ENCODE results near the gene DYNLRB2.

Gene DYNLRB2

DNA sequence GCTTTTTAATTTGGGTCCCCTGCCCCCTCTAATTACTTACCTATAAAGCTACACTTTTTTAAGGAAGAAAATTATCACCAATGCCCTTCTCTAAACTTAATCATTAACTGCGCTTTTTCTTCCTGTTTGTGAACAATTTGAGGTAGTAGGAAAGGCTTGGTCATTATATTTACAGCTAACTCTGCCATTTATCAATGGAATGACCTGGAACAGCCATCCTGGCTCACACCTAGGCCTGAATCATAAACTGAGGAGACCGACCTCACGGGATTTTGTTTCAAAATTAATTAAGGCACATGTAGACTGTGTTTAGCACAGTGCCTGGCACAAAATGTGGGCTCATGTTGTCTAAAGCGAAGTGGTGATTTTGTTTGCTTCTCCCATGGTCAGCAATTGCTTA, 15.4 kb upstream of the DYNLRB2 start:
- no peak overlapping the region for H3K4me3 ChIP-seq (ENCODE audit: low read depth, low read length)
- no peak for DNase-seq (ENCODE audit: low read depth, low spot score)
- TF ChIP-seq, protein P1, sequence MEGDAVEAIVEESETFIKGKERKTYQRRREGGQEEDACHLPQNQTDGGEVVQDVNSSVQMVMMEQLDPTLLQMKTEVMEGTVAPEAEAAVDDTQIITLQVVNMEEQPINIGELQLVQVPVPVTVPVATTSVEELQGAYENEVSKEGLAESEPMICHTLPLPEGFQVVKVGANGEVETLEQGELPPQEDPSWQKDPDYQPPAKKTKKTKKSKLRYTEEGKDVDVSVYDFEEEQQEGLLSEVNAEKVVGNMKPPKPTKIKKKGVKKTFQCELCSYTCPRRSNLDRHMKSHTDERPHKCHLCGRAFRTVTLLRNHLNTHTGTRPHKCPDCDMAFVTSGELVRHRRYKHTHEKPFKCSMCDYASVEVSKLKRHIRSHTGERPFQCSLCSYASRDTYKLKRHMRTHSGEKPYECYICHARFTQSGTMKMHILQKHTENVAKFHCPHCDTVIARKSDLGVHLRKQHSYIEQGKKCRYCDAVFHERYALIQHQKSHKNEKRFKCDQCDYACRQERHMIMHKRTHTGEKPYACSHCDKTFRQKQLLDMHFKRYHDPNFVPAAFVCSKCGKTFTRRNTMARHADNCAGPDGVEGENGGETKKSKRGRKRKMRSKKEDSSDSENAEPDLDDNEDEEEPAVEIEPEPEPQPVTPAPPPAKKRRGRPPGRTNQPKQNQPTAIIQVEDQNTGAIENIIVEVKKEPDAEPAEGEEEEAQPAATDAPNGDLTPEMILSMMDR (IDR thresholded peaks at IDR 0.05; ENCODE audit: low read depth, low read length), result no peak
- in situ Hi-C loops (cut with HindIII; ENCODE audit: low sequenced_read_pairs), result no loop called here

DNA sequence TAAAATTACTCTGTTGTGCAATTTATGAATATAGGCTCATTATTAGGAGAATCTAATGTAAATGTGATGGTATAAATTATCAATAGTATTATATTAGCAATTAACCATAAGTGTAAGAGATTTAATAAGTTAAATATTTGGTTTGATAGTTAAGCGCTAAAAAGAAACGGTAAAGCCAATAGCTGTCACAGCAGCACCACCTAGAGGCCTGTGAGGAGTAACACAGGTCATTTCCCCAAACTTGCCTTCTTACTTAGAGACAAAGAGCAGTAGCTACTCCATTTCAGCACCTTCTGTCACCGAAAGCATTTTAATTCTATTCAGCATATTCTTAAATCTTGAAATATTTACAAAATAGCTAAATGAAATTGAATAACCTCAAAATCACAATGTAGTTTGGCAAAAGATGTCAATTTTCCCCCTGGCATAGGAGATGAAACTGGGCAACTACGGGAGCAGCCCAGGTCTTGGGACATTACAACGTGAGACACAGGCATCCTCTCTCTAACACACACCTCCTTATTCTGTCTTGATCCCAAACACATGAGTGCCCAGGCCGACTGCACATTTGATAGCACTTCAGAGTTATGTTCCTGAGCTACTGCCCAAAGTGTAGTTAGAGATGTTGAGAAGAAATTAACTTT, 14.3 kb upstream of the DYNLRB2 start:
- TF ChIP-seq, protein P1 (IDR thresholded peaks at IDR 0.05; ENCODE audit: low read depth, low read length), result peak; percentile 87
- H3K4me3 ChIP-seq (ENCODE audit: low read depth, low read length), result no peak overlapping the region
- peak; percentile 69 for DNase-seq (ENCODE audit: low read depth, low spot score)
- in situ Hi-C loops (cut with HindIII; ENCODE audit: low sequenced_read_pairs), result no loop called here

DNA sequence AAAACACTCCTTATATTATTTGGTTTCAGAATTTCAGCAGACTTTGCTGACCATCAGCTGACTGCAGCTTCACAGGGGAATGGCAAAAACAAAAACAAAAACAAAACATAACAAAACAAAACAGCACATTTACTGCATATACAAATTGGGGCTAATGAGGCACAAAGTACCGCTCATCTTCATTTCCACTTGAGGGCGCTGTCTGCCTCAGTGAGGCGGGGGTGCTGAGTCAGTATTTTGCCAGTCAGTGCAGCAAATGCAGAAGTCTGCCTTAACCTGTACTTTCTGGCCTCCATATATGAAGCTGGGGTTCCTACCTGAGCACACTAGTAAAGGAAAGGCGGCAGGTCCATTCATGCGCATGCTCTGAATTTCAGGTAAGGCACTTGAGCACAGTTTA, 13.5 kb upstream of the DYNLRB2 start:
- TF ChIP-seq, protein P1 (IDR thresholded peaks at IDR 0.05; ENCODE audit: low read depth, low read length), result peak; percentile 64
- no peak overlapping the region for H3K4me3 ChIP-seq (ENCODE audit: low read depth, low read length)
- in situ Hi-C loops (cut with HindIII; ENCODE audit: low sequenced_read_pairs), result no loop called here
- DNase-seq (ENCODE audit: low read depth, low spot score), result peak; percentile 33

DNA sequence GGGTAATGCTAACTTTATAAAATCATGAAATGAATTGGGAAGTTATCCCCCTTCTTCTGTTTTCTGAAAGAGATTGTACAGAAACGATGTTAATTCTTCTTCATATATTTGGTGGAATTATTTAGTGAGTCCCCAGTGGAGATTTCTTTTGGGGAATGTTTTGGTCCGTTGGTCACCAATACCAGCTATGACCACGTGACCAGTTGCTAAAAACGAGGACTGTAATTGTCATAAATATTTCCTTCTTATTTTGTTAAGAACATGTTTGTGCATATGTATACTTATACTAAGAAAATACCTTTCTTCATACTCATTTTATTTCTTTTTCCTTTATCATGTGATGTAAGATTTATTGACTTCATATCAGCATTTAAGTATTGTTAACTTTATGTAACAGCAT, 10.3 kb upstream of the DYNLRB2 start:
- H3K4me3 ChIP-seq (ENCODE audit: low read depth, low read length), result no peak overlapping the region
- TF ChIP-seq, protein P1 (IDR thresholded peaks at IDR 0.05; ENCODE audit: low read depth, low read length), result no peak
- DNase-seq (ENCODE audit: low read depth, low spot score), result no peak
- in situ Hi-C loops (cut with HindIII; ENCODE audit: low sequenced_read_pairs), result no loop called here

DNA sequence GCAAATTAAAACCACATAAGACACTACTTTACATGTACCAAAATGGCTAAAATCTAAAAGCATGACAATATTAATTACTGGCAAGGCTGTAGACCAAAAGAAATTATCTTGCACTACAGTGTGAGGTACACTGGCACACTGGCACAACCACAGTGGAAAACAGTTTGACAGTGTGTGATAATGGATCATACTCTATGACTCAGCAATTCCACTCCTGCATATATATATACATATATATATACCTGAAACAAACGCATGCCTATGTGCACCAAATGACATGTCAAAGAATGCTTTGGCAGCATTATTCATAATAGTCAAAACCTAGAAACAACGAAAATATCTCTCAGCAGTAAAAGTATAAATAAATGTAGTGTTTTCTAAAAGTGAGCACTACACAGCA, 4.6 kb upstream of the DYNLRB2 start:
- in situ Hi-C loops (cut with HindIII; ENCODE audit: low sequenced_read_pairs), result no loop called here
- H3K4me3 ChIP-seq (ENCODE audit: low read depth, low read length), result no peak overlapping the region
- TF ChIP-seq, protein P1 (IDR thresholded peaks at IDR 0.05; ENCODE audit: low read depth, low read length), result no peak
- DNase-seq (ENCODE audit: low read depth, low spot score), result no peak

DNA sequence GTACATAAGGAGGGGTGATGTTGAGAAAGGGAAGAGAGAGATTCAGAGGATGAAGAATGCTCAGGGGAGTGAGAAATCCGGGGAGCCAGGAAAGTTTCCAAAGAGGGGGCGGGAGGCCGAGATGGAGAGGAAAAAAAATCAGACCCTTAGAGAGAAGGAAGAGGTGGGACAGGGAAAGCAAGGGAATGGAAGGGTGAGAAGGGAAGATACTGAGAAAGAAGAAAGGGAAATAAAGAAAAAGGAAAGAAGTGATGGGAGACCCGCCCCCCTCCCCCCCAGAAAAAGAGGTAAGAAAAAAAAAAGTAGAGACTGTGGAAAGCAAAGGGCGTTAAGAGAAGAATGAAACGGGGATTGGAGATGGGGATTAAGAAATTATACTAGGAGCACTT, 507 bp downstream of the DYNLRB2 start:
- DNase-seq (ENCODE audit: low read depth, low spot score), result no peak
- TF ChIP-seq, protein P1 (IDR thresholded peaks at IDR 0.05; ENCODE audit: low read depth, low read length), result no peak
- H3K4me3 ChIP-seq (ENCODE audit: low read depth, low read length), result peak overlapping the region; percentile 73
- in situ Hi-C loops (cut with HindIII; ENCODE audit: low sequenced_read_pairs), result no loop called here

All from astrocyte of the spinal cord (primary cell).